Uterus (tissue), 4 donors: ENCODE results near the gene PDE1C. TPM values are rescaled to one million over a fixed set of nuclear protein-coding genes. Genes with fewer than 3 reads are reported as not detected.

Source experiments
- DNase-seq, 2 donors: peaks; one replicate each; pipeline ENCODE4 v3.0.0-alpha.2; 2019 to 2020
- H3K27ac ChIP-seq, 2 donors: fragments of 200-600 bp; sonication (generic); 1 replicate in 1 of 2; 2 replicates in 1 of 2; pipeline ENCODE4 v1.5.1; 2016 to 2018
- H3K27me3 ChIP-seq, 2 donors: fragments of 200-600 bp; sonication (generic); one replicate each; pipeline ENCODE4 v1.5.1; 2018 to 2019; ENCODE audit warnings: control low read depth in 1 of 2
- H3K36me3 ChIP-seq, 2 donors: fragments of 200-600 bp; sonication (generic); one replicate each; pipeline ENCODE4 v1.5.1; 2019; ENCODE audit warnings: control low read depth in 1 of 2
- H3K4me1 ChIP-seq, 2 donors: fragments of 200-600 bp; sonication (generic); one replicate each; pipeline ENCODE4 v1.5.1; 2018 to 2019; ENCODE audit warnings: control low read depth in 1 of 2
- H3K4me3 ChIP-seq, 2 donors: fragments of 200-600 bp; sonication (generic); 1 replicate in 1 of 2; 2 replicates in 1 of 2; pipeline ENCODE4 v1.5.1; 2018 to 2019; ENCODE audit warnings: mild to moderate bottlenecking in 1 of 2
- H3K9me3 ChIP-seq, 2 donors: fragments of 200-600 bp; sonication (generic); one replicate each; pipeline ENCODE4 v1.5.1; 2019; ENCODE audit warnings: control low read depth in 1 of 2
- POLR2A ChIP-seq, 2 donors: fragments of 450-650 bp; IDR thresholded peaks; one replicate each; pipeline ENCODE4 v1.6.1; 2016; ENCODE audit warnings: antibody characterized with exemption in 2 of 2, mild to moderate bottlenecking in 1 of 2, moderate library complexity in 1 of 2
- intact Hi-C: fragments of 100-400 bp; cut with DNase I; formaldehyde crosslinking; loops from one replicate; pipeline ENCODE4 v1.15.1; 2023; ENCODE audit warnings: low total_unique reads
- total RNA-seq, 4 donors: library from RNA; depleted of rRNA in 3 of 4; stranded (reverse); fragments of >200 nt in 3 of 4; gene quantifications; one replicate each; pipeline versions ENCODE4 v1.1.0 to v1.2.4, GENCODE V29; 2014 to 2023
- TF ChIP-seq, protein P1 (sequence below), 4 experiments: fragments of 200-600 bp in 2 of 4; fragments of 450-650 bp in 2 of 4; sonication (generic) in 2 of 4; IDR thresholded peaks; one replicate each; pipeline ENCODE4 v1.5.1; 2016 to 2019; ENCODE audit warnings: antibody characterized with exemption in 4 of 4, mild to moderate bottlenecking in 2 of 4, moderate library complexity in 1 of 4
- donor health status: DM: yes; HTN: yes; CAD: no.

The PDE1C gene
- total RNA-seq, 4 donors from 2014 or later: 5.9 to 26.4 (median 13.7) TPM

GRCh38 chr7:31899356-31899927, 170.8 kb downstream of the PDE1C start:
- Histone ChIP-seq H3K36me3 (peaks cover 0 to 3% of the 10 kb centered on the region in 2 donors), H3K4me3 (no peak overlapping the region), H3K4me1 (no peaks in the 10 kb centered on the region), H3K9me3 (no peaks in the 10 kb centered on the region), H3K27ac (no peak overlapping the region), H3K27me3 (no peaks in the 10 kb centered on the region)
- TF ChIP-seq POLR2A (IDR thresholded peaks at IDR 0.05): no peak
- TF ChIP-seq, protein P1, sequence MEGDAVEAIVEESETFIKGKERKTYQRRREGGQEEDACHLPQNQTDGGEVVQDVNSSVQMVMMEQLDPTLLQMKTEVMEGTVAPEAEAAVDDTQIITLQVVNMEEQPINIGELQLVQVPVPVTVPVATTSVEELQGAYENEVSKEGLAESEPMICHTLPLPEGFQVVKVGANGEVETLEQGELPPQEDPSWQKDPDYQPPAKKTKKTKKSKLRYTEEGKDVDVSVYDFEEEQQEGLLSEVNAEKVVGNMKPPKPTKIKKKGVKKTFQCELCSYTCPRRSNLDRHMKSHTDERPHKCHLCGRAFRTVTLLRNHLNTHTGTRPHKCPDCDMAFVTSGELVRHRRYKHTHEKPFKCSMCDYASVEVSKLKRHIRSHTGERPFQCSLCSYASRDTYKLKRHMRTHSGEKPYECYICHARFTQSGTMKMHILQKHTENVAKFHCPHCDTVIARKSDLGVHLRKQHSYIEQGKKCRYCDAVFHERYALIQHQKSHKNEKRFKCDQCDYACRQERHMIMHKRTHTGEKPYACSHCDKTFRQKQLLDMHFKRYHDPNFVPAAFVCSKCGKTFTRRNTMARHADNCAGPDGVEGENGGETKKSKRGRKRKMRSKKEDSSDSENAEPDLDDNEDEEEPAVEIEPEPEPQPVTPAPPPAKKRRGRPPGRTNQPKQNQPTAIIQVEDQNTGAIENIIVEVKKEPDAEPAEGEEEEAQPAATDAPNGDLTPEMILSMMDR (IDR thresholded peaks at IDR 0.05): no peak
- intact Hi-C loops: no loop called here
- DNase-seq: no peak

GRCh38 chr7:31896925-31897324, 173.3 kb downstream of the PDE1C start:
- no peak for DNase-seq
- Histone ChIP-seq H3K4me1 (no peaks in the 10 kb centered on the region), H3K27ac (no peak overlapping the region), H3K4me3 (no peak overlapping the region), H3K36me3 (peaks cover 0 to 3% of the 10 kb centered on the region in 2 donors), H3K27me3 (no peaks in the 10 kb centered on the region), H3K9me3 (no peaks in the 10 kb centered on the region)
- TF ChIP-seq POLR2A (IDR thresholded peaks at IDR 0.05): no peak
- TF ChIP-seq, protein P1 (IDR thresholded peaks at IDR 0.05): no peak
- intact Hi-C loops: no loop called here

DNA sequence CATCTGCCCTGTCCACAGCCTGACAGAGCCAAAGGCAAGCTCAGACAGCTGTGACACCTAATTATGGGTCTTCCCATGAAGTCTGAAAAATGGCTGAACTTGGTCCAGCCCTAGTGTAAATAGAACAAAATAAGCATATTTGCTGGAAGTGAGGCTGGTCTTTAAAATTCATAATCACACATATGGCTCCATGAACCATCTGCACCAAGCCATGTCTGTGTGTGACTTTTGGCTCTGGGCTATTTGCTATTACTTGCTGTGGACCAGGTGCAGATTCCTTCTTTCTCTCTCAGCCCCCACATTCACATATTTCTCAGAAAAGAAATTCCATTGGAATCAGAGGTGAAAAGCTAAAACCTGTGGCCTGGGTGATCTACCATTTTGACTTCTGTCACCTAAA, 175.9 kb downstream of the PDE1C start:
- intact Hi-C loops: no loop called here
- H3K27ac ChIP-seq: no peak overlapping the region
- no peaks in the 10 kb centered on the region for H3K4me1 ChIP-seq
- no peak for DNase-seq
- H3K27me3 ChIP-seq: no peaks in the 10 kb centered on the region
- H3K9me3 ChIP-seq: no peaks in the 10 kb centered on the region
- TF ChIP-seq POLR2A (IDR thresholded peaks at IDR 0.05): no peak
- TF ChIP-seq, protein P1 (IDR thresholded peaks at IDR 0.05): no peak
- H3K4me3 ChIP-seq: no peak overlapping the region
- no peaks in the 10 kb centered on the region for H3K36me3 ChIP-seq

DNA sequence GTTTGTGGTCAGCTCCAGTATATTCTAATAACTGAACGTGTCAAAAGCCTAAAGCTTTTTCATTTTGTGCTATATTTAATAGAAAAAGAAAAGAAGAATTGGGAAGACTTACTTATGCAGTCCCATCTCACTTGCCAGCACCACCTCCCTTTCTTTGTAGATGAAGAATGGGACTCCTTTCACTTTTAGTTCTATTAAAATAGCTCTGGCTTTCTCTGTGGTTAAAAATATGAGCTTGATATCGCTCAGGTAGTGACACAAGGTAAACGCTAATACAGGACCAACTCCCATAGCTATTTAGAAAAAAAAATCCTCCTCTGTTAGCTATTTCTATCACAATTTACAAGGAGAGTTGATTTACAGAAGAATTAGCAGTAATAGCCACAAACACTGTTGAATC, 176.8 kb downstream of the PDE1C start:
- H3K9me3 ChIP-seq: no peaks in the 10 kb centered on the region
- H3K4me3 ChIP-seq: no peak overlapping the region
- no peaks in the 10 kb centered on the region for H3K4me1 ChIP-seq
- no peak for DNase-seq
- no peak overlapping the region for H3K27ac ChIP-seq
- no peaks in the 10 kb centered on the region for H3K27me3 ChIP-seq
- H3K36me3 ChIP-seq: no peaks in the 10 kb centered on the region
- TF ChIP-seq, protein P1 (IDR thresholded peaks at IDR 0.05): no peak
- no peak for TF ChIP-seq POLR2A (IDR thresholded peaks at IDR 0.05)
- intact Hi-C loops: no loop called here

- intact Hi-C loops: no loop called here
- no peak for DNase-seq
- TF ChIP-seq, protein P1 (IDR thresholded peaks at IDR 0.05): no peak
- no peak for TF ChIP-seq POLR2A (IDR thresholded peaks at IDR 0.05)
These were observed 177.9 kb downstream of the PDE1C start for GRCh38 chr7:31892099-31892829.

More at GRCh38 chr7:31892099-31892829, 177.9 kb downstream of the PDE1C start:
- Histone ChIP-seq H3K9me3 (no peaks in the 10 kb centered on the region), H3K27me3 (no peaks in the 10 kb centered on the region), H3K4me1 (no peaks in the 10 kb centered on the region), H3K27ac (no peak overlapping the region), H3K36me3 (no peaks in the 10 kb centered on the region), H3K4me3 (no peak overlapping the region)
